ENCODE data around the gene HTR2B.

Gene HTR2B

DNA sequence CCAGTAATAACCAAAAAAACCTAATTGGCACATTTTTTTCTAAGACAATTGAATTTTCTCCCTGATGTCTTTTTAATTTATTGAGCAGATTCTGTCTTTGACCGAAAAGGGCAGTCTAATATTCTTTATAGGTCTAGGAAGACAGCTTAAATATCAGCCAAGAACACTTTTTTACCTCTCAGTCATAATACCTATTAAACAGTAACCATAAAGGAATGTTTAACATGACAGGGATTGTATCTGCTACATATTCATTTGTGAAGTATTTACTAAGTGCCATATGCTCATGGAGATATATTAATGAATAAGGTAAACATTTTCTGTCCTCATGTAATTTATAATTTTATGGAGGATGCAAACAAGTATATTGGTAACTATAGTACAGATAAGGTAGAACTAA lies 3.1 kb upstream of the HTR2B start:
- Histone ChIP-seq H2AFZ (ENCODE audit: low read depth) (no peak overlapping the region), H3K4me1 (ENCODE audit: low read depth, poor library complexity, severe bottlenecking) (peaks cover 19% of the 10 kb centered on the region)
- no peak for TF ChIP-seq CTCF (conservative IDR thresholded peaks at IDR 0.05; ENCODE audit: low read depth, low read length)

GRCh38 chr2:231127480-231127879 lies 2.6 kb upstream of the HTR2B start:
- Histone ChIP-seq H3K4me2 (no peak overlapping the region), H3K27ac (no peak overlapping the region)

More for the DNA sequence above, 3.1 kb upstream of the HTR2B start:
- H3K4me3 ChIP-seq (IDR thresholded peaks at IDR 0.05; ENCODE audit: insufficient read depth, low read depth, low read length) = no peak overlapping the region
- H3K4me2 ChIP-seq = no peak overlapping the region
- no peak overlapping the region for H3K27ac ChIP-seq
- H4K20me1 ChIP-seq (ENCODE audit: insufficient read depth) = no peaks in the 10 kb centered on the region
- no peaks in the 10 kb centered on the region for H3K27me3 ChIP-seq (ENCODE audit: insufficient read depth, low read depth)
- H3K79me2 ChIP-seq (ENCODE audit: insufficient read depth, low read depth) = peaks cover 12% of the 10 kb centered on the region; the same call in 1 of the 2 replicates
- H3K9ac ChIP-seq = no peak overlapping the region
- H3K36me3 ChIP-seq (ENCODE audit: insufficient read depth) = no peaks in the 10 kb centered on the region

GRCh38 chr2:231126123-231126522 lies 1.3 kb upstream of the HTR2B start:
- Histone ChIP-seq H3K27me3 (ENCODE audit: insufficient read depth, low read depth) (no peaks in the 10 kb centered on the region), H3K4me3 (IDR thresholded peaks at IDR 0.05; ENCODE audit: insufficient read depth, low read depth, low read length) (no peak overlapping the region), H3K36me3 (ENCODE audit: insufficient read depth) (no peaks in the 10 kb centered on the region), H4K20me1 (ENCODE audit: insufficient read depth) (no peaks in the 10 kb centered on the region), H3K4me1 (ENCODE audit: low read depth, poor library complexity, severe bottlenecking) (peaks cover 22% of the 10 kb centered on the region), H2AFZ (ENCODE audit: low read depth) (no peak overlapping the region), H3K4me2 (no peak overlapping the region), H3K9ac (no peak overlapping the region), H3K79me2 (ENCODE audit: insufficient read depth, low read depth) (peaks cover 12% of the 10 kb centered on the region; the same call in 1 of the 2 replicates), H3K27ac (no peak overlapping the region)
- no peak for TF ChIP-seq CTCF (conservative IDR thresholded peaks at IDR 0.05; ENCODE audit: low read depth, low read length)

More at GRCh38 chr2:231127480-231127879, 2.6 kb upstream of the HTR2B start:
- H3K4me3 ChIP-seq (IDR thresholded peaks at IDR 0.05; ENCODE audit: insufficient read depth, low read depth, low read length) = no peak overlapping the region
- no peak for TF ChIP-seq CTCF (conservative IDR thresholded peaks at IDR 0.05; ENCODE audit: low read depth, low read length)
- H3K9ac ChIP-seq = no peak overlapping the region
- H3K27me3 ChIP-seq (ENCODE audit: insufficient read depth, low read depth) = no peaks in the 10 kb centered on the region
- peaks cover 12% of the 10 kb centered on the region; the same call in 1 of the 2 replicates for H3K79me2 ChIP-seq (ENCODE audit: insufficient read depth, low read depth)
- no peaks in the 10 kb centered on the region for H4K20me1 ChIP-seq (ENCODE audit: insufficient read depth)
- H3K4me1 ChIP-seq (ENCODE audit: low read depth, poor library complexity, severe bottlenecking) = peaks cover 22% of the 10 kb centered on the region
- no peak overlapping the region for H2AFZ ChIP-seq (ENCODE audit: low read depth)
- H3K36me3 ChIP-seq (ENCODE audit: insufficient read depth) = no peaks in the 10 kb centered on the region

DNA sequence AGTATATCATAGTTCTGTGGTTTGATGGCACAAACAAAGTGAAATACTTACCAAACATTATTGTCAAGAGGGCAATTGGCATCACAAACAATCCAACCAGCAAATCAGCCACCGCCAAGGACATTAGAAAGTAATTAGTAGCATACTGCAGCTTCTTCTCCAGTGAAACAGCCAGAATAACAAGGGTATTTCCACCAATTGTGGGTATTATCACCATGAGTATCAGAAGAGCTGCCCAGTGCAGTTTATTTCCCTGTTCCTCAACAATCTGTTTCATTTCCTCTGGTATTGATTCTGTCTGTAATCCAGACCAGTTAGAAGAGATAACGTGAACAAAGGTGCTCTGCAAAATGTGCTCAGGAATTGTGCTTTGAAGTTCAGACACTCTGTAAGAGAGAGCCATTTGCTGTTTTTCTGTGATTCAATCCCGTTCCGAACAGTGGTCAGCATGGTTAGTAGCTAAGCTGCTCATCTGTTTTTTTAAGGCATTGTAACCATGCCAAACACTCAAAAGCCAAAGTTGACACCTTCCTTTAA lies 1.4 kb downstream of the HTR2B start:
- Histone ChIP-seq H3K27ac (no peak overlapping the region), H3K4me3 (IDR thresholded peaks at IDR 0.05; ENCODE audit: insufficient read depth, low read depth, low read length) (no peak overlapping the region), H3K4me2 (no peak overlapping the region), H4K20me1 (ENCODE audit: insufficient read depth) (no peaks in the 10 kb centered on the region), H3K4me1 (ENCODE audit: low read depth, poor library complexity, severe bottlenecking) (peaks cover 17% of the 10 kb centered on the region), H3K79me2 (ENCODE audit: insufficient read depth, low read depth) (peaks cover 22% of the 10 kb centered on the region; the same call in 1 of the 2 replicates), H3K9ac (no peak overlapping the region), H3K36me3 (ENCODE audit: insufficient read depth) (no peaks in the 10 kb centered on the region; the same call in 1 of the 2 replicates), H2AFZ (ENCODE audit: low read depth) (no peak overlapping the region), H3K27me3 (ENCODE audit: insufficient read depth, low read depth) (no peaks in the 10 kb centered on the region)
- no peak for TF ChIP-seq CTCF (conservative IDR thresholded peaks at IDR 0.05; ENCODE audit: low read depth, low read length)
